Globus pallidus (tissue), 1 donor: ENCODE data around the gene LTO1.
A peak's percentile ranks its signal among the peaks of the same experiment; 100 is the strongest.
"Not testable (repeated sequence)": the region's sequence is repeated elsewhere in the genome, so short reads cannot be mapped to it uniquely, and the experiment has no call there.

ENCODE experiments used
- DNase-seq: peaks from one replicate; pipeline ENCODE4 v3.0.0-alpha.2; 2015; ENCODE audit warnings: low spot score

The LTO1 gene

DNA sequence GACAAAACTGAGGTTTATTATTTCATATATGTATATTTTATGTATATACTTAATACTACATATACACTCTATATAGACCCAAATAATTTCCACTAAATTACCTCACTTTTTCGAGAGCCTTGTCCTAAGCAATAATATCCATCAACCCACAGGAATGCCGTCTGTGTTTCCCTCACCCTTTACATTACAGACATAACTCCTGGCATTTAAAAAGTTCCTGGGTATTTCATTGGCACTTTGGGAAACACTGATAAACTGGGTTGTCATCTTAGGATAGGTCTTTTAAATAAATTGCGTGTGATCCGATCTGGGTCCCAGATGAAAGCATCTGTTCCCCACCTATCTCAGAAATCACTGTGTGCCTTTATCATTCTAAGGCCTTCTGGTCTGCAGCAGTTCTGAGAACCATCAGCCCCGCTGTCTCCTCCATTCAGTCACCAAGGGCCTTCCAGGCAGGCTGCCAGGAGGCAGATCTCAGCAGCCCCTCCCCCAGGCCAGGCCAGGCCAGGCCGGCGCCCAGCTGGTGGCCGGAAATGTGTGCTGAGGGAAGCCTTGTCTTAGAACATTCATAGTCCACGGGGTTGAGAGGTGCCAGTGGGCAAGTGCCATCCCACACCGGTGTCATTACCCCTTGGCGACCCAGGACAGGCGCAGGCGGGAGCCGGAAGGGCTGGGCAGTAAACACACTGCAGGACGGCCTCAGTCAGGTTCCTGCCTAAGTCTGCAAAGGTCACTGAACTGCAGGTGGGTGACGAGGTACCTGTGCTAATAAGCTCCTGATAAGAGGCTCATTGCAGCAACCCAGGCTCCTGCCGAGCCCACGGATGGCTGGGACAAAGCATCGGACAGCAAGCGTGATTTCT, 25.4 kb upstream of the LTO1 start:
- DNase-seq = peak; percentile 40

DNA sequence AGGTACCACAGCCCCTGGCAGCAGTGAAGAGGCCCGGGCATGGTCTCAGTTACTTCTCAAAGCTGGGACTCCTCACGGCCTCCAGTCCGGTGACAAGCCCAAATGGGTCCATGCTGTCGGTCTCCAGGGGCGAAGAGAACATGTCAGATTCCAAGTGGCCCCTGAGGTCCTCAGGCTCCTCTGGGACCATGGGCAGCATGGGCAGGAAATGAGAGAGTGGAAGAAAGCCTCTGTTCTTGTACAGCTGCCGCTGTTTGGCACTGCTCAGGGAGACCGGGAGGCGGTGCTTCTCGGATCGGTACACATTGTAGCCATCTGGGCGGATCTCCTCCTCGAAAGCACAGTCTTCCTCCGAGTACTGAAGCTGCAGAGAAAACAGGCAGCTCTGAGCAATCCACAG, 24.1 kb upstream of the LTO1 start:
- no peak for DNase-seq

DNA sequence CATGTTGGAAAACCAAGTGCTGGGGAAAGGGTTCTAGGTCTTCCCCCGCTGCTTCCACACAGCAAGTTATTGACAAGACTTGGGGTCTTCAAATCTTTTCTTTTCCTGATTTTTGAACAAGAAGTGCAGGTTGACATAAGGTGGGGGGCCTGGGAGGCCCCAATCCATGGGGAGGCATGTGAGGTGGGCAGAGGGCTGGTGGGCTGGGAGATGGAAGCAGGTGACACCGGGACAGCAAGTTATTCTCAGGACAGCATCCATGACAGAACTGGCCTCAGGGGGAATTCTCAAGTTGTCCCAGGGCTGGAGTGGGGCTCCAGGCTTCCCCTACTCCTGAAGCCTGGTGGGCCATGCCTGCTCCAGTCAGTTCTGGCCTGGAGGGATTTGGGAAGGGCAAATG, 23.2 kb upstream of the LTO1 start:
- DNase-seq = no peak

DNA sequence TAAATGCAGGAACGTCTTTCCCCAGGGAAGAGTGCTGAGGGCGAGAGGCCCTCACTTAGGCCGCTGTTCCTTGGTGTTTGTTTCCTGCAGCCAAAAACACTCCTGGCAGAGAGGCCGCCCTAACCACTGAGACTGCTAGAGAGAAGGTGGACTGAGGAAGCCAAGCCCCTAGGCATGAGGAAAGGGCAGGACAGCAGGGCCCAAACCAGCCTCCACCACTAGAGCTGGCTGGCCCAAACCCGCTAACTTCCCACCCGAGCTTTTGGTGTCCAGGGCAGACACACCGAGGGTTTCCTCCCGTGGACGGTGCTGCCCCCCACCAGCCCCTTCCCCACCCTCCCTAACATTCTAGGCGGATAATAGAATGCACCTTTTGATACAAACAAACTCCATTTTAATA, 22.7 kb upstream of the LTO1 start:
- DNase-seq = no peak

DNA sequence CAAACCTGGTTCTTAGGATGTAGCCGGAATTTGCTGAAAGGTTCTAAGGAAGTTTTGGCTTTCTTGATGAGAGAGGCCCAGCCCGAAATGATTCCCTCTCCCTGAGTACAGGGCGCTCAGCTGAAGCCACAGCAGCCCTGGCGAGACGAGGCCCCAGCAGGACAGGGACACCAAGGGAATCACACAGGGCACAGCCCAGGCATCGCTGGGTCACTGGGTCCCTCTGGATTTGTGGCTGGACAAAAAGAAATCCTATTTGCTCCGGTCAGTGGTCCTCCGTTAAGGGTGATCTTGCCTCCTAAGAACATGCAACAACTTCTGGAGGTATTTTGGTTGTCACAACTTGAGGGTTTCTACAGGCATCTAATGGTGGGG, 22.3 kb upstream of the LTO1 start:
- DNase-seq = no peak

DNA sequence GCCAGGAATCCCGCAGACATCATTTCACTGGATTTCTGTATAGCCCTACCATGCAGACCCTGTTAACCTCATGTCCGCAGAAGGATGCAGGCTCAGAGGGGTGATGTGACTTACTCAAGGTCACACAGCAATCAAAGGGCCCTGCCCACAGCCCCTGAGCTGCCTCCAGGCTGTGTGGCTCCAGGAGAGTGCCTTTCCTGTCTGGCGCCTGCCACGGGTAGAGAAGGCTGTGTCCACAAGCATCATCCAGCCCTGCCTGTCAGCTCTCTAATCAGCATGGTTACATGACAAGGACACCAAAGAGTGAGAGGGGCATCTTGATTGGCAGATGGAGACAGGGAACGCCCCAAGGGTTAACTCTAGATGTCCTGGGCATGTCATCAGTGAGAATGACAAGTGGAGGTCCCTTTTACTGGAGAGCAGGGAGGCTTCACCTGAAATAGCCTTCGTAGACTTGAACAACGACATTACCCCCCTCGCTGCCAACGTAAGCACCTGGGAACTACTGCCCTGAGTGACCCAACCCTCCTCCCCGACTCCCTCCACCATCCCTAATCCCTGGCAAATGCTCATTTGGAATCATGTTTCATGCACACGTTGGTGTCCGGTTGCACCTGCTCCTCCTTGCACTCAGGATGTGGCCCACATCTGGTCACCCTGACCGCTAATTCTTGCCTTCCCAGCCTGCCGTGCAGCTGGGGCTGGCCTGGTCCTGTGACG, 21.8 kb upstream of the LTO1 start:
- no peak for DNase-seq

DNA sequence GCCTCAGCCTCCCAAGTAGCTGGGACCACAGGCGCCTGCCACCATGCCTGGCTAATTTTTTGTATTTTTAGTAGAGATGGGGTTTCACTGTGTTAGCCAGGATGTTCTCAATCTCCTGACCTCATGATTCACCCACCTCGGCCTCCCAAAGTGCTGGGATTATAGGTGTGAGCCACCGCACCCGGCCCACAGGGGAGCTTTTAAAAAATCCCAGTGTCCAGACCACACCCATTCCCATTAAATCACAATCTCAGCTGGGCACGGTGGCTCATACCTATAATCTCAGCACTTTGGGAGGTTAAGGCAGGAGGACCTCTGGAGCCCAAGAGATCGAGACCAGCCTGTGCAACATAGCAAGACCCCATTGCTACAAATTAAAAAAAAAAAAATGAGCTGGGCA, 20.8 kb upstream of the LTO1 start:
- DNase-seq = not testable (repeated sequence)

DNA sequence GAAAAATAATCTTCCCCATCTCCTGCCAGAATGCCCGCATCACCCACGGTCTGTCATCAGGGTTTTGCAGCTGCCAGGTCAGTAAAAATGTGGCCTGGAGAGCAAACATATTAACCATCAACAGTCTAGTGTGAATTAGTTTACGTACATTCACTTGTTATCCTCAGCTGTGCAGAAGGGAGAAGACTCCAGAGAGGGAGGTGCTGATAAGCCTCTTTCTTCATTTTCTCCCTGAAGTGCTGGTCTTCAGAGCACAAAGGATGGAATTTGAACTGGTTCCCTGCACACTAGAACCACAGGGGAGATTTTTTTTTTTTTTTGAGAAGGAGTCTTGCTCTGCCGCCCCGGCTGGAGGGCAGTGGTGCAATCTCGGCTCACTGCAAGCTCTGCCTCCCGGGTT, 20.4 kb upstream of the LTO1 start:
- no peak for DNase-seq

DNA sequence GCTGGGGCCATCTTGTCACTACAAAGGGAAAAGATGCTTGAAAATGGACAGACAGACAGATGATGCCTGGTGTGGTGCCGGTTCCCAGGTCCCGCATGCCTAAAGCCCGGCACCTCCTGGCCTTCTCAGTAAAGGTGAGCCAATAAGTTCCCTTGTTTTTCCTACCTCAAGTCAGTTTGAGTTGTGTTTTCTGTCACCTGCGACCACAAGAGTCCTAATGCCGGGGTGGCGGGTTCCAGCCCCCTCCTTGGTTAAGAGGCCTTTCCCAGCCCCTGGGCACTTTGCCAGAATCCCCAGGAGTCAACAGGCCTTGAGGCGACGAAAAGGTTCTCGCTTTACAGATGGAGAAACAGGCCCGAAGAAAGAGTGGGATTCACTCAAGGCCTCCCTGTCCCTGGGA, 19.6 kb upstream of the LTO1 start:
- no peak for DNase-seq

DNA sequence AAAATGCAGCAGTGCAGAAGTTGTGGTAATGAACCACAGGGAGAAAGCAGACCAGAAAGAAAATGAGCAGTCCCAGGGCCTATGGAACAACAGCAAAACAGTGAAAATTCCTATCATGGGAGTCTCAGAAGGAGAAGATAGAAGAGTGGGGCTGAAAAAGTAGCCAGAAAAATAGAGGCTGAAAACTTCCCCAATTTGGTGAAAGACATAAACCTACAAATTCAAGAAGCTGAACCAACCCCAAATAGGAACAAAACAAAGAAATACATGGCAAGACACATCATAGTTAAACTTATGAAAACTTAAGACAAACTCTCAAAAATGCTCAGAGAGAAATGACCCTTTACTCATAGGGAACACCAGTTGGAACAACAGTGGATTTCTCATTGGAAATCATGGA, 17.3 kb upstream of the LTO1 start:
- DNase-seq = no peak

DNA sequence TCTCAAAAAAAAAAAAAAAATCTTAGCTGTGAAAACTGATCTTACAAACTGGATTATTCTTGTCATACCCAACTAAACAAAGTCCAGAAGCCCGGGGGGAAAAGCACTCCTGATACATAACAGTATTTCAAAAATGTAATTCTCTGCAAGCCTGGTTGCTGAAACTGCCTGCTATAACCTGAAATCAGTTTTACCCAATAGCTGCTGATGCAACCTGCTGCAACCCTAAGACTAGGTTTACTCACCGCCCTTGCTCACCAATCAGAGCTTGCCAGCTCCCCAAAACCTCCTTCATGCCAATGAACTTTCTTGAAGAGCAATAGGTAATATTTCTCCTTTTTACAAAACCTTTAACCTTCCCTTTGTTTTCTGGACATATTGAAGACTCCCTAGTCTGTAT, 16.3 kb upstream of the LTO1 start:
- DNase-seq = no peak

DNA sequence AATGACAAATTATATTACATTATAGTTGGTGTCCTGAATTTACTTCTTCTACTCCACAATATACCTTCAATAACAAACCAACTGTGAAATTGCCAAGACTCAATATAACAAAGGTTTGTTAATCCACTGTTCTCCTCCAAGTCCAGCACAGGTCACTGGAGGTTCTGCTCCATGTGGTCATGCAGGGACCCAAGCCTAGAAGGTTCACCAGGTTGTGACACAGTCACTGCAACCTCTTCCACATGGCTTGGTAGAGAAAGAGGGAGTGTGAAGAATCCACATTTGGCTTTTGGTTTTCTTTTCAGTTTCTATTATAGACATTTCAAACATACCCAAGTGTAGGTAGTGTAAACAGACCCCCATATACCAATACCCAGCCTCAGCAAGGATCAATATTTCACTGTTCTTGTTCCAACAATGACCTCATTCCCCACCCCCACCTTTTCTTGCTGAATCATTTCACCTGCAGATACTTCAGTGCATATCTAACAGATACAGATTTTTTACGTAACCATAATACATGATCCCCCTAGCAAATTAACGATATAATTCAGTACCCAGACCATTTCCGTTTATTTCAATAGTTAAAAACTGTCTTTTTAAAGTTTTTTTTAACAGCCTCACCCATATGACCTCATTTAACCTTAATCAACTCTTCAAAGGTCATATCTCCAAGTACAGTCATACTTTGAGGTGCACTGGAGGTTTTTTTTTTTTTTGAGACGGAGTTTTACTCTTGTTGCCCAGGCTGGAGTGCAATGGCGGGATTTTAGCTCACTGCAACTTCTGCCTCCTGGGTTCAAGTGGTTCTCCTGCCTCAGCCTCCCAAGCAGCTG, 14.5 kb upstream of the LTO1 start:
- no peak for DNase-seq

DNA sequence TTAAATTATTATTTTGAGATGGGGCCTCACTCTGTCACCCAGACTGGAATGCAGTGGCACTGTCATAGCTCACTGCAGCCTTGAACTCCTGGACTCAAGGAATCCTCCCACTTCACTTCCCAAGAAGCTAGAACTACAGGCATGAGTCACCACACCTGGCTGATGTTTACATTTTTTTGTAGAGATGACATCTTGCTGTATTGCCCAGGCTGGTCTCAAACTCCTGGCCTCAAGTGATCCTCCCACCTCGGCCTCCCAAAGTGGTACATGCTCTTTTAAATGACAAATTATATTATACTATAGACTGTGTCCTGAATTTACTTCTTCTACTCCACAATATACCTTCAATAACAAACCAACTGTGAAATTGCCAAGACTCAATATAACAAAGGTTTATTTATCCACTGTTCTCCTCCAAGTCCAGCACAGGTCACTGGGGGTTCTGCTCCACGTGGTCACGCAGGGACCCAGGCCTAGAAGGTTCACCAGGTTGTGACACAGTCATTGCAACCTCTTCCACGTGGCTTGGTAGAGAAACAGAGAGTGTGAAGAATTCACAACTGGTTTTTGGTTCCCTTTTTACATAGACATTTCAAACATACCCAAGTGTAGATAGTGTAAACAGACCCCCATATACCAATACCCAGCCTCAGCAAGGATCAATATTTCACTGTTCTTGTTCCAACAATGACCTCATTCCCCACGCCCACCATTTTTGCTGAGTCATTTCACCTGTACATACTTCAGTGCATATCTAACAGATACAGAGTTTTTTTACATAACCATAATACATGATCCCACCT, 13.0 kb upstream of the LTO1 start:
- not testable (repeated sequence) for DNase-seq

DNA sequence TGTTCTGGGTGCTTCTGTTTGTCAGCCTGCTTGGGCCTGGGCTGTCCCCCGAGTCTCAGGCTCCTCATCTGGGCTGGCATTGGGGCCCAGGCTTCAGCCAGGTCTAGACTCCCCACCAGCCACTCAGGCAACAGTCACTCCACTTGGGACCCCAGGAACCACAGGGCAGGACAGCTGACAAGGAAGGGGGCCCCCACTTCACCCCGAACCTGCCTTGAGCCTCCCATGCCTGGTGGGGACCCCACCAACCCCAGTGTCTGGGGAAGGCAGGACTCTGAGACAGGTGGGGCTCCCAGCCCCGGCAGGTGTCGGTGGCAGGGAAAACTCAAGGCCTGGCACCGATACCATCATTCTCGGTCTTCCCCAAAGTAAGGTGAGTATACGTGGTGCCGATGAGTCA, 11.7 kb upstream of the LTO1 start:
- no peak for DNase-seq

DNA sequence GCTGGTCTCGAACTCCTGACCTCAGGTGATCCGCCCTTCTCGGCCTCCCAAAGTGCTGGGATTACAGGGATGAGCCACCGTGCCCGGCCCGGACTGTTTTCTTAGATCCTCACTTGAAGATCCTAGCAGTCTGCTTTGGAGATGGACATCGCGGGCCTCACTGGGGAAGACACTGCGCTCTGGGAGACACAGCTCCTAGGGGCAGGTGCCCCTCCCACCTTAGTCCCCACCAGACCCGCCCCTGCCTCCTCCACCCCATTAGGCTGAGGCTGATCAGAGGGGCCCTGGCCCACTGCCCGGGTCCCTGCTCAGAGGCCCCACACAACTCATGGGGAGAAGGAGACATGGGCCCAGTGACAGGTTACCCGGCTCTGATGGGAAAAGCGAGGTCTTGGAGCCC, 11.3 kb upstream of the LTO1 start:
- no peak for DNase-seq

DNA sequence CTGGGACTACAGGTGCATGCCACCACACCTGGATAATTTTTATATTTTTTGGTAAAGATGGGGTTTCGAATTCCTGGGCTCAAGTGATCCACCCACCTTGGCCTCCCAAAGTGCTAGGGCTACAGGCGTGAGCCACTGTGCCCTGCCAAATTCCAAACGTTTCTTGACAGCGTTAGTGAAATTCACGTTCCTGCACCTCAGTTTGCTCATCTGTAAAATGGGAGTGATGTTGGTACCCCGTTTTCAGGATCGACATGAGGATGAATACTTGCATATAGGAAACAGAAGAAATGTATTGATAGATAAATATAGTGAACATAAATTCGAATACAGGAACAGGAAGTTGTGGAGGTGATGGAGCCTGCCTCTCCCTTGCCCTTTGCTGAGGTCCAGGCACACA, 10.2 kb upstream of the LTO1 start:
- DNase-seq = no peak

DNA sequence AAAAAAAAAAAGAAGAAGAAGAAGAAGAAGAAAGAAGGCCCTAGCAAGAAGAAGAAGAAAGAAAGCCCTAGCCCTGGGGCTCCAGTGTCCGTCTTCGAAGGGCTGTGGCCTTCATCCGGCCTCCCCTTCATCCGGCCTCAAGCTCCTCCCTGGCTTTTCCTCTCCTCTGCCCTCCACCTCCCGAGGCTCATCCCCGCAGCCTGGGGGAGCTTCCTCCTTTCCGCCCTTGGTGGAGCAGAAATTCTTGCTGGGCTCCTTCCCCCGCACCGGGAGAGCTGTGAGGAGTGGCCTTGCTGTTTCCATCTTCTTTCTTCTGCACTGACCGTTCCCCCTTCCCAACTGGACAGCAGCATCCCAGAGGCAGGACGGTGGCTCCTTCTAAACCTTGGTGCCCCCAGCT, 9.5 kb upstream of the LTO1 start:
- DNase-seq = no peak

DNA sequence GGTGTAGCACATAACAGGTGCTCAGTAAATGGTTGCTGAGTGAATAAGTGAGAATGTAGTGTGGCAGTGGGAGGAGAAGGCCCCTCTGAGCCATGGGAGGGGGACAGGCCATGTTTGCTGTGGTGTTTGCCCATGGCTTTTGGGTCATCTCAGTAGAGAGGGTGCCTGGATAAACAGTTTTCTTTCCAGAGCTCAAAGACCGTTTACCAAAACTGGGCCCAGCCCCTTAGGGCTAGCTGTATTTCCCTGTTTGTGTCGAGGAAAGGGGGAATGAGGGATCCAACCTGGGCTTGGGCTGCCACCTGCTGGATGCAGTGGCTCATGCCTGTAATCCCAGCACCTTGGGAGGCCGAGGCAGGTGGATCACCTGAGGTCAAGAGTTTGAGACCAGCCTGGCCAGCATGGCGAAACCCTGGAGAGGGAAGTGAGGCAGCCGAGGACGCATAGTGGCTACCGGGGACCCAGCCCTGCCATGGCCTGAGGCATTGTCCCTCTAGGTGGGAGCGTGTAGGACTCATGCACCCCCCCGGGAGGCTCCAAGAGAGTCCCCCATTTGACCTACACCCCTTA, 8.7 kb upstream of the LTO1 start:
- no peak for DNase-seq

DNA sequence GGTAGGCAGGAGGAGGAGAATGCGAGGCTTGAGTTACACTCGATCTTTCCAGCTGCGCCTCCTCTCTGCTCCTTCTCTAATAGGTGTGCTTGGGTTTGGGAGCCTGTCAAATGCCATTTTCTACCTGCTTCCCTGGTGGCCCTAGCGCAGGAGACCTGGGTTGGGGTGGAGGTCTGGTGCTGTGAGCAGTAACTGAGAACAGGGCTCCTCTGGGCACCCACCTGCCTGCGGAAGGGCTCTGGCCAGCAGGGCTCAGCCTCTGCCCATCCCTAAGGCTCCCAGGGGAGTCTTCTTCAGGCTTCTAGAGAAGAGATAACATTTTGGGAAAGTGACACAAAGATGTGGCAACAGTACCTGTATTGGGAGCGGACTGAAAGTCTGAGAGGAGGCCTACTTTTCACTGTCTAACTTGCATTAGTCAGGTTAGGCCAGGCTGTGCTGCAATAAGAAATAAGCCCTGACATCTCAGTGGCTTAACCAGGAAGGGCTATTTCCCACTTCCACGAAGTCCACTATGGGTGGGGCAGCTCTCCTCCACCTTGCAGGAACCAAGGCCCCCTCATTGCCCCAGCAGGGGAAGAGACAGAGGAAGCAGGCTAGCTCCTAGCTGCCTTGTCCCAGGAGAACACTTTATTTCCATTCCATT, 7.7 kb upstream of the LTO1 start:
- DNase-seq = no peak

DNA sequence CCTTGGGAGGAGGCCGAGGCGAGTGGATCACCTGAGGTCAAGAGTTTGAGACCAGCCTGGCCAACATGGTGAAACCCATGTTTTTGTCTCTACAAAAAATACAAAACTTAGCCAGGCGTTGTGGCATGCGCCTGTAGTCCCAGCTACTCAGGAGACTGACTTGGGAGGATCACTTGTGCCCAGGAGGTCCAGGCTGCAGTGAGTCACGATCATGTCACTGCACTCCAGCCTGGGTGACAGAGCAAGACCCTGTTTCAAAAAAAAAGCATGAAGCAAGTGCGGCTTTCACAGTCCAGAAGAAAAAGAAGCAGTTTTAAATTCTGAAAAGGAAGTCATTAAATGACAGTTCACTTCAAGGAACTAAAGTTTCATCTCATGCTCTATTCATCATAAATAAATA, 7.1 kb upstream of the LTO1 start:
- no peak for DNase-seq

DNA sequence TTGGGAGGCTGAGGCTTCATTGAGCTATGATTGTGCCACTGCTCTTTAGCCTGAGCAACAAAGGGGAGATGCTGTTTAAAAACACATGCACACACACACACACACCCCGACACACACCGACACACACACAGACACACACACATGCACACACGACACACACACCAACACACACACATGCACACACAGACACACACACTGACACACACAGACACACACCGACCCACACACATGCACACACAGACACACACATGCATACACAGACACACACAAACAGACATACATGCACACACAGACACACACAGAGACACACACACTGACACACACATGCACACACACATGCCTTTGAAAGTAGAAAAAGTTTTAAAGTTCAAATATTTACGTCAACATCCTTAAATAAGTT, 5.5 kb upstream of the LTO1 start:
- no peak for DNase-seq
